ENCODE measurements around the gene PDSS2.
"Not testable (repeated sequence)": the region's sequence is repeated elsewhere in the genome, so short reads cannot be mapped to it uniquely, and the experiment has no call there.

PDSS2 gene

DNA sequence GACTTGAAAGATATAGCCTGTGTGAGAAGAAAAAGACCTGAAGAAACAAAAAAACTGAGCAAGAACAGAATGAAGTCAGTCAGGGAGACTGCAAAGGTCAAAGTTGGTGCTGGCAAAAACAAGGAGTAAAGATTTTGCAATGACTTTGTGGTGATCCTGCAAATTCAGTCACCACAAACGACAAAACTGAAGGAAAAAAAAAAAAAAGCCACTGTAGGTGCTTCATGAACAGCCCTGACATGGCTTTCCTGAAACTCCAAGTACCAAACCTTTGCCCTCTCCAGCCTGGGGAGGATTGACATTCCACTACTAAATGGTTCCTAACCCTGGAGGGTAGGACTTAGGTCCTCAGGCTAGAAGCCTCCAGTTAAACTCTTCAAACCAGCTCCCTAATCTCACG is 229.3 kb downstream of the PDSS2 start:
- DNase-seq (ENCODE audit: low read depth in 1 of 2, low spot score in 1 of 2) = no peak

DNA sequence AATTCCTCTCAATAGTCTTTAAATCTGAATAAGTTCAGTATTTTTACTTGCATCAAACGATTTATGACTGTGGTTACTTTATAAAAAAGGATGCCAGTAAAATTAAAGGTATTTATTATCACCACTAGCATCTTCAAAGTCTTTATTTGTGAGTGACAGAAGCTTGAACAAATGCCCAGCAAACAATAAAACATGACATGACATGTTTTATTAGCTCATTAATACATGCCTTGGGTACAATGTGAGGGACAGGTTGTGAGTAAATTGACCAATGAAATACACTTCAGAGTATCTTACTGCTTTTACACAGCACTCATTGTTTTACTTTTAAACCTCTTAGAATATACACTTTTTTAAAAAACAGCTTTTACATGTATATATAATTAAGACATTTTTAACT is 230.6 kb downstream of the PDSS2 start:
- DNase-seq (ENCODE audit: low read depth in 1 of 2, low spot score in 1 of 2) = no peak

DNA sequence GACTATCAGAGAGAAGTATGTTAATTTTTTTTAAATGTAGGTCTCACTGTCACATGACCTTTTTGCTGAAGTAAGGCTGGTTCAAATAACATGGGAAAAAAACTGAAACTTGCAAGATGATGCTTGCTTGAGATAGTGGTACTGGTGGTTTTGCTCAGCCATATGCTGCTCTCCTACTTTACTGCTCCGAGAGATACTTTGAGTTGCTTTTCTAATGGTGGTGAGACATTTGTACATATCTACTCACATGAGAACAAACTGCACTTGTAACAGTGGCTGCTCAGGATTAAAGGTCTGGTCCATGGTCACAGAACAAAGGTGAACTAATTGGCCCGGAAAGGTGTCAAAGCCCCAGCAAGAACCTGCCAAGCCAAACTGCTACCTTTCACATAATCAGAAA is 237.8 kb downstream of the PDSS2 start:
- DNase-seq (ENCODE audit: low read depth in 1 of 2, low spot score in 1 of 2) = no peak

DNA sequence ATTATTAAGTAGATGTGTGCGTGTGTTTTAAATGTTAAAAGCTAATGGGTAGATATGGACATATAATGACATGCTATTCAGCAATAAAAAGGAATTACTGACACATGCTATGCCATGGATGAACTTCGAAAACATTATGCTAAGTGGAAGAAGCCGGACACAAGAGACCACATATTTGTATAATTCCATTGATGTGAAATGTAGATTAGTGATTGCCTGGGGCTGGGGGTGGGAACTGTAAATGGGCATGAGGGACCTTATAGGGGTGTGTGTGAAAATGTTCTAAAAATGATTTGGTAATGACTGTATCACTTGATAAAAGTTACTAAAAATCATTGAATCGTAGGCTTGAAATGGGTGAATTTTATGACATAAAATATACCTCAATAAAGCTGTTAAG is 239.5 kb downstream of the PDSS2 start:
- no peak for DNase-seq (ENCODE audit: low read depth in 1 of 2, low spot score in 1 of 2)

DNA sequence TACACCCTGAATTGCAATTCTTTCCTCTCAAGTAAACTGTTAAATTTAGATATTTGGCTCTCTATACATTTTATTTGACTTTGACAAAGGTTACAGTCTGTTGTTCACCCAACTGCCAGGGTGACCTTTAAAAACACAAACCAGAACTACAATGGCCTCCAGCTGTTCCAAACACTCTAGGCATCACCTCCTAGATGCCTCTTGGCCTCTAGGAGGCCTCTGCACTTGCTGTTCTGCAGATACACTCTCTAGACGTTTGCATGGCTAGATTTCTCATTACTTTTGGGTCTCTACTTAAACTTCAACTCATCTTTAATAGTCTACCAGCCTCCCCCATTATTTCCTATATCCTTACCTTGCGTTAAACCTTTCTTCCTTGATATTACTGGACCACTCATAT is 241.2 kb downstream of the PDSS2 start:
- no peak for DNase-seq (ENCODE audit: low read depth in 1 of 2, low spot score in 1 of 2)

DNA sequence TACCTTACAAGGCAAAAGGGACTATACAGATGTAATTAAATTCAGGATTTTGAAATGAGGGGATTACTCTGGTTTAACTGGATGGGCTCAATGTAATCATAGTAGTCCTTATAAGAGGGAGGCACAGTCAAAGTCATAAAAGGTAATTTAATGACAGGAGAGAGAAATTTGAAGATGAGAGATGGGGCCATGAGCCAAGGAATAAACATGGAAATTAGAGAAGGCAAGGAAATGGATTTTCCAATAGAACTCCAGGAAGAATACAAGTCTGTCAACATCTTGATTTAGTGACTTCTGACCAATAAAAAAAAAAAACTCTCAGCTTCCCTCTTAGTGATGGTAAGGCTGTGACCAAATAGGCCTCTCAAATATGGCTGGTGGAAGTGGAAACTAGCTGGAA is 242.1 kb downstream of the PDSS2 start:
- DNase-seq (ENCODE audit: low read depth in 1 of 2, low spot score in 1 of 2) = no peak

DNA sequence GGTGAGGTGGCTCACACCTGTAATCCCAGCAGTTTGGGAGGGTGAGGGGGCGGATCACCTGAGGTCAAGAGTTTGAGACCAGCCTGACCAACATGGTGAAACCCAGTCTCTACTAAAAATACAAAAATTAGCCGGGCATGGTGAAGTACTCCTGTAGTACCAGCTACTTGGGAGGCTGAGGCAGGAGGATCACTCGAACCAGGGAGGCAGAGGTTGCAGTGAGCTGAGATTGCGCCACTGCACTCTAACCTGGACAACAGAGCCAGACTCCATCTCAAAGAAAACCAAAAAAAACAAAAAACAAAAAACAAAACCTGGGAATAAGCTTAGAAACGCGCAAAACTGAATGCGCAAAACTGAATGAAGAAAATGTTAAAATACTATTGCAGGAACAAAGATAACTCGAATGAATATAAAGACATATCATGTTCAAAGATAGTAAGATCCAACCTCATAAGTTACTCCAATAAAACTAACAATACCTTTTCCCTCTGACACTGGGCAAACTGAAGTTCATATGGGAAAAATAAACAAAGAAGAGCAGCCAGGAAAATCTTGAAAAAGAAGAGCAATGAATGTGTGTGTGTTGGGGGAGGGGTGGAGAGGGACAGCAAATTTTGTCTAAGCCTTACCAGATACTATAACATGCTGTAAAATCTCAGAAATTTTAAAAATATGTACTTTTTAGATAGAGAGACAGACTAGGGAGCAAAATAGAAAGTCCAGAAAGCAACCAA is 243.0 kb downstream of the PDSS2 start:
- DNase-seq (ENCODE audit: low read depth in 1 of 2, low spot score in 1 of 2) = no peak

DNA sequence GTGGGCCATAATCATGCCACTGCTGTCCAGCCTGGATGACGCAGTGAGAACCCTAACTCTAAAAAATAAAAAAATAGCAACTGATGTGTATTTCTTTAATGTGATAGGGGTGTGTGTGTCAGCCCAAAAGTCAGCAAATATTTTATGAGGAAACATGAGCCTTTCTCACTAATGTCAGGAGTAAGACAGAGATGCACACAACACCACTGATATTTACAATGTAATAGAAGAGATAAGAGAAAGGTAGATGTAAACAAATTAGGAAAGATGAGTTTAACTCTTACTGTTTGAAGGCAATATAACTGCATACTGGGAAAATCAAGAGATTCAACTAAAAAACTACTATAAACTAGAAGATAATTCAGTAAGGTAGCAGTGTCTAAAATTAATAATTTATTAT is 244.0 kb downstream of the PDSS2 start:
- DNase-seq (ENCODE audit: low read depth in 1 of 2, low spot score in 1 of 2) = no peak

DNA sequence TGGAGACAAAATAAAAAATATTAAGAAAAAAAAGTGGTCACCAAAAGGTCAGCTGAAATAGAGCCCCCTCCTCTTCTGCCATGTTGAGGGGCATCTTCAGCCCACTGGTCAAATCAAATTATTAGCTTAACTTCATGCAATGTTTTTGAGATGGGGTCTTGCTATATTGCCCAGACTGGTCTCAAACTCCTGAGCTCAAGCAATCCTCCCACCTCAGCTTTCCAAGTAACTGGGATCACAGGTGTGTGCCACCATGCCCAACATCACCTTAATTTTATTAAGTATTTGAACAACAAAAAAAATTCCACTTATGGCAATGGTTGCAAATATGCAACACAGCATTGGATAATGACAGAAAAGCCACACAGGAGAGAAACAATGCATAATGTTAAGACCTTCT is 244.7 kb downstream of the PDSS2 start:
- no peak for DNase-seq (ENCODE audit: low read depth in 1 of 2, low spot score in 1 of 2)

DNA sequence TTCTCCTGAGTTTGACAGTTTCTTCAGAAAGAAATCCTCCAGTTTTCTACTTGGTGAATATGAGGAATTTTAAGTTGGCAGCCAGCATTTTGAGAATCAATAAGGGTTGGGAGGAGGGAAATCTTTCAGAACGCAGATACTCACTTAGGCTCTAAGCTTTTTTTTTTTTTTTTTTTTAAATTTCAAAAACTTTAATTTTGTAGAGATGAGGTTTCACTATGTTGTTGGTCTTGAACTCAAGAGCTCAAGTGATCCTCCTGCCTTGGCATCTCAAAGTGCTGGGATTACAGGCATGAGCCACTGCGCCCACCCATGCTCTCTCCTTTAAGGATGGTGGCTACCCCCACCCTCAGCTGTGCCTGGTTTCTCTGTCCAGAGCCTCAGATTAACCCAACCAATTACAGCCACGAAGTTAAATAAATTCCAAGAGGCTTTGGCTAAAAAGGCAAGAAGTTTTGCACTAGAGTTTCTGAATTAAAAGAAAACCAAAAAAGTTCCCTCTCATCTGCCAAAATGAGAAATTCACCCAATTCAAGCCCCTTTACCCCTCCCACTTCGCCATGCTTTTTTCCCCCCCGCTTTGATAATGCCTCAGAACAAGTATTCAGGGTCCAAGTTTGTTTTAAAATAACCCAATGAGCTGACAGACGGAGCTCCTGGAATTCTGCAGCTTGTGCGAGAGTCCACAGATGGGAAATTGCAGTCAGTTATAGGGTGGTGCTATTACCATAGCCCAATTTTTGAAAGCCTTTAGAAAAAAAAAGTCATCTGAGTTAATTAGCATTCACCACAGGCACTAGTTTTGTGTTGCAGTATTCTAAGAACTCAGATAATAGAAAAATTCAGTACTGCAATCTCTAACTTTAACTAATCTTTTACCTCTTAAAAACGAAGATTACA is 249.7 kb downstream of the PDSS2 start:
- DNase-seq (ENCODE audit: low read depth in 1 of 2, low spot score in 1 of 2) = no peak

DNA sequence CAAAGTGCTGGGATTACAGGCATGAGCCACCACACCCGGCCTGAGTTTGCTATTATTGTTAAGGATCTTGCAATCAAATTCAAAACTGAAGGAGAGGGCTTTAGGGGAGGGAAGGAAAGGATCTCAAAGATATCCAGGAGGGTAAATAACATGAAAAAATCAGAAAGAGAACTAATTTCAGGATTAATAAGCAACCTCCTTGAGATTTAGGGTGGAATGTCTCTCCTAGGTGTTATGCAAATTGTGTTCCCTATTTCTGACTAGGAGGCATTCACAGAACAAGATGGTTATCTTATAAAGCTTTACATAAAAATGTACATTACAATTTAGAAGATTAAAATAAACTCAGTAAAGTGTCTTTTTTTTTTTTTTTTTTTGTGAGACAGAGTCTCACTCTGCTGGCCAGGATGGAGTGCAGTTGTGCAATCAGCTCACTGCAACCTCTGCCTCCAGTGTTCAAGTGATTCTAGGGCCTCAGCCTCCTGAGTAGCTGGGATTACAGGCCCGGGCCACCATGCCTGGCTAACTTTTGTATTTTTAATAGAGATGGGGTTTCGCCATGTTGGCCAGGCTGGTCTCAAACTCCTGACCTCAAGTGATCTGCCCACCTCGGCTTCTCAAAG is 252.0 kb downstream of the PDSS2 start:
- DNase-seq (ENCODE audit: low read depth in 1 of 2, low spot score in 1 of 2) = no peak

DNA sequence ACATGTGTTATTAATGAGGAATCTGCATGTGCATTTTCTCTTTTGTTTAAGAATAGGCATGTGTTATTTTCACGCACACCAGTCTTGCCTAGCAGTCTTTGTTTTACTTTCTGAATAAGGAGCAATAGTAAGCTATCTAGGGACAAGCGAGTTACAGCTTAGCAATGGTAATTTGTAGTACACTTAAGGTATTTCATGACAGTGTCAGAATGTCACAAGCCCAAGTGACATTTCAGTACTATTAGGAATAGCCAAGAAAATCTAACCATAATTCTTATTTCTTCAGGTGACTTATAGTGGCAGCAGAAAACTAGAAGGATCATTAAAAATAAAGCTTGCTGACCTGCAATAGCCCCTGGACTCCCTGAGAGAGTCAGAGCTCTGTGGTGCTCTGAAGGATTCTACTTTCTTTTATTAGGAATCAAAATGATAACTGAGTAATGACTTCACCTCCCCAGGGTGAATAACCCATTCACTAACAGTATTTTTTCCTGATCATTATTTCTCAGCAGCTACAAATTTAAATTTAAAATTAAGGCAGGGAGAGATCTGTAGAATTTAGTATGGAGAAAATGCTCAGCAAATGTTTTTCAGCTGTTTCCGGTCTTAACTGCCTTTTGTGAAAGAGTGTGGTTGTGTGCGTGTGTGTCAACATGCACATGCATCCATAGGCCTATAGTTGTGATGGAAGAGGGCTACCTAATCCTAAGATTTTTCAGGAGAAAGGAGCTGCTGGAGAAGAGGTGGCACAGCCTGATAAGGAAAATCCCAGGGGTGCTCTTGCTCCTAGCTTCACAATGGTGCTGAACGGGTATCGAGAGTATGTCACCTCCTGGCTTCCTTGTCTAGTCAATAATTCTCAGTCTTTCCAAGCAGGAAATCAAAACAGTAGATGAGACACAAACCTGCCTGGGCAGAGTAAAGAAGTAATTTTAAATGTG is 254.0 kb downstream of the PDSS2 start:
- no peak for DNase-seq (ENCODE audit: low read depth in 1 of 2, low spot score in 1 of 2)

DNA sequence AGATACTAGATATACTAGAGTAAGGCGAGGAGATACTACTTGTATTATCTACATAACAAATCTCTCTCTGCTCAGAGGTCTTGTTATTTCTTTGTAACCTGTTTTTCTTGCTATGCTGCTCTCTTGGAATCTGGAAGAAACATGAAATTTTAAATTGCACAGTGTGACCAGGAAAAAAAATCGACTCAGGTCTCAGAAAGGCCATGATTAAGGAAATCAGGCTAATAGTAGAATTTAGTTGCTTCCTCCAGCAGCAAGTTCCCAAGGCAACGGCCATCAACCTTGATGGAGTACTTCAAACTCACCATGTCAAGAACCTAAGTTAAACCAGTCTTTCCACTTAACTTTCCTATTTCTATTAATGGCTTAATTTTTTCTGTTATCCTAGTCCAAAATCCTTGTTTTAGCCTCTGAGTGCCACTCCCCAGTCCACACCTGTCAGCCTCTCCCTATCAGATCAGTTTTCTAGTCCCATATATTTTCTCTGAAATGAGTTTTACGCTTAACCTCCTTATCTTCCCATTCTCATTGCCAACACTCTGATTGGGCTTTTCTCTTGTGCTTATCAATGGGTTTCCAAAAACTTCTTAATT is 256.4 kb downstream of the PDSS2 start:
- no peak for DNase-seq (ENCODE audit: low read depth in 1 of 2, low spot score in 1 of 2)

DNA sequence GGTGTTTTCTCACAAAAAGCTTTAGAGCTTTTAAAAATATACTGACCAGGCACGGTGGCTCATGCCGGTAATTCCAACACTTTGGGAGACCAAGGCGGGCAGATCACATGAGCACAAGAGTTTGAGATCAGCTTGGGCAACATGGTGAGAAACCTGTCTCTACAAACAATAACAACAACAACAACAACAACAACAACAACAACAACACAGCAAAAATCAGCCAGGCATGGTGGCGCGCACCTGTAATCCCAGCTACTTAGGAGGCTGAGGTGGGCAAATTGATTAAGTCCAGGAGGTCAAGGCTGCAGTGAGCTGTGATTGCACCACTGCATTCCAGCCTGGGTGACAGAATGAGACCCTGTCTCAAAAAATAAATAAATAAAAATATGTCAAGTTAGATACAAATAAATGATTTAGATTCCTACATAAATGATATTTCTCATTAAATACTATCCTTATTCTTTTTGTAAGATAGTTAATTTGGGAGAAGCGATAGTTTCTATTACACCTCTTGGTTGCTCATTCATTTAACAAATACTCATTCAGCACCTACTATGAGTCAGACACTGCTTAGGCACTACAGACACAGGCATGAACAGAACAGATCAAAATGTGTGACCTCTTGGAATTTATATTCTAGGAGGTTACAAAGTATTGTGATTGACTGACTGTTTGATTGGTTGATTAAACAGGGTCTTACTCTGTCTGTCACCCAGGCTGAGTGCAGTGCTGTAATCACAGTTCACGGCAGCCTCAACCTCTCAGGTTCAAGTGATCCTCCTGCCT is 260.5 kb downstream of the PDSS2 start:
- no peak for DNase-seq (ENCODE audit: low read depth in 1 of 2, low spot score in 1 of 2)

DNA sequence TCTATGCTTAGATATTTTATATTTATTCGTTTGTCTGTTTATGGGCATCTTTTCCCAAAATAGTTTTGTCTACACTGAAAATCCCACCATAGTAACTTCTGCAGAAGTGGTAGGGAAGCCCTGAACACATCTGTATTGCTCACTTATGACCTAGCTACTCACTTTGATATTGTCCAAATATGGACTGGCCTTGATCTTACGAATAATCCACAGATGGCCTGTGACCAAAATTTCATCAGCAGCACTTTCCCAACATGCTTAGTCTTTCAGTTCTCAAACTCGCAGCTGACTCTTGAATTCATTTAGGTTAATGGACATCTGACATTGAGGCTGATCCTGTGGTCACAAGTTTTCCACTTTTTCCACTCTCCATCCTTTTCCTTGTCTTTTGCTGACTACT is 263.2 kb downstream of the PDSS2 start:
- no peak for DNase-seq (ENCODE audit: low read depth in 1 of 2, low spot score in 1 of 2)

DNA sequence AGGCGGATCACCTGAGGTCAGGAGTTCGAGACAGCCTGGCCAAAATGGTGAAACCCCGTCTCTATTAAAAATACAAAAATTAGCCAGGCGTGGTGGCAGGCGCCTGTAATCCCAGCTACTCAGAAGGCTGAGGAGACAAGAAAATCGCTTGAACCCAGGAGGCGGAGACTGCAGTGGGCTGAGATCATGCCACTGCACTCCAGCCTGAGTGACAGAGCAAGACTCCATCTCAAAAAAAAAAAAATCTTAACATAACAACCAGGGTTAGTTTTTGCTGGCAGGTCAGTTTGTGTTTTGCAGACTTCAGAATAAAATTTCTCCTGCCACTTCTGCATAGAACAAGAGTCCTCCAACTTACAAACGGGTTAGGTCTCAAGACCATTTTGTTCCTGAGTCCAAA is 264.6 kb downstream of the PDSS2 start:
- DNase-seq (ENCODE audit: low read depth in 1 of 2, low spot score in 1 of 2) = not testable (repeated sequence)

DNA sequence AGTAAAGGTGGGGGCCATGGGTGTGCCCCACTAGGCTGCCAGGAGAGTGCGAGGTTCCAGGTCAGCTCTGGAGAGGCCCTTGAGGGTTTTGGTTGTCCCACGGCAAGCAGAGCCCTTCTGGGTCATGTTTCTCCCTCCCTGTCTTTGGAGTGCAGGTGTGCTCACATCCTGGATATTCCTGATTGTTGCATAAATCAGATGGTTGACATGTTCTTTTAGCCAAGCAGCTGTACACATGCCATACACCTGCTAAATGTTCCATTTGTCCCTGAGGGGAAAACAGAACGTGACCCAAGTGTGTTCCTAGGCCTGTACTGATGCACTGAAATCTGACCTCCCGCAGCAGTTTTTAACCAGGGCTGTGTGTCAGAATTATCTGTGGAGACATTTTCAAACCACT is 266.5 kb downstream of the PDSS2 start:
- DNase-seq (ENCODE audit: low read depth in 1 of 2, low spot score in 1 of 2) = no peak

DNA sequence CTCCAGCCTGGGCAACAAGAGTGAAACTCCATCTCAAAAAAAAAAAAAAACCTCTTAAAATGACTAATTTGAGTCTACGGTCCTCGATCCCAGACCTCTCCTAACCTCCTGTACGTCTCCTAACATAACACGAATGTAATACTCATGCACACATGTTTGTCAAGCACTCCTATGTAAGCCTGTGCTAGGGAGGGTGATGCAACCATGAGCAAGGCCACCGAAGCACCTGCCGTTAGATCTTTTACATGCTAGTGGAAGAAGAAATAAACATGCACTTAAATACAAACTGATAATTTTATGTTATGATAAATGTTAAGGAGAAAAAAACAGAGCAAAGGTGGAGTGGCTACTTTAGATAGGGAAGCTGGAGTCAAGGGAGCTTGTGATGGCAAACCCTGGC is 271.7 kb downstream of the PDSS2 start:
- DNase-seq (ENCODE audit: low read depth in 1 of 2, low spot score in 1 of 2) = no peak

DNA sequence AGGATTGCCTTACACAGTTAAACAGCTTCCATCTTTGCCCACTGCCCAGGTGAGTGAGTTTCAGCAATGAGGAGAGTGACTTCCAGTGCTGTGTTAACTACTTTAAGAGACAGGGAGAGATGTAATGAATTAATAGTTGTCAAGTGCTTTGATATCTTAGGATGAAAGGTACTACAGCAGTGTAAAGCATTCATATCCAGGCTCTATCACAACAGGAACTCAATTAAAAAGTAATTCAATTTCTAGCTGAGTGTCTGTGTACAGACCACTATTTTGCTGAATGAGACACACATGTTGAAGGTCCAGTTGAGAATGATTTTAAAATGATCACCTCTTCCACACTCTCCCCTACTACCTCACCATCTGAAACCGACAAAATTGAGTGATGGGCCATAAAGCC is 273.3 kb downstream of the PDSS2 start:
- no peak for DNase-seq (ENCODE audit: low read depth in 1 of 2, low spot score in 1 of 2)

Data from activated CD4-positive, alpha-beta T cell treated with anti-CD3 and anti-CD28 coated beads, Interleukin-2, amount 50 U/mL, for 24 hours (primary cell).